GM23338 (cell line): ENCODE results near the gene THBS4. TPM values are rescaled to one million over a fixed set of nuclear protein-coding genes. Genes with fewer than 3 reads are reported as not detected.
A peak's percentile ranks its signal among the peaks of the same experiment; 100 is the strongest.

Experiments
- ATAC-seq: fragments of 200-7000 bp; cut with Tn5 transposase; 3 replicates; pipeline ENCODE4 v1.9.1; 2020
- DNase-seq: peaks from one replicate; pipeline ENCODE4 v3.0.0-alpha.2; 2015; ENCODE audit warnings: low spot score
- H2AFZ ChIP-seq: fragments of 200-600 bp; sonication (generic); 2 replicates; pipeline ENCODE4 v1.8.0; 2016; ENCODE audit warnings: antibody characterized with exemption, mild to moderate bottlenecking, moderate library complexity
- H3F3A ChIP-seq: fragments of 200-600 bp; sonication (generic); replicated peaks from 2 replicates; pipeline ENCODE4 v1.8.0; 2017; ENCODE audit warnings: antibody characterized with exemption, mixed run types, low read depth
- H3K27ac ChIP-seq: fragments of 200-600 bp; sonication (generic); 2 replicates; pipeline ENCODE4 v1.6.1; 2016; ENCODE audit warnings: low read depth
- H3K27me3 ChIP-seq: fragments of 200-600 bp; sonication (generic); 2 replicates; pipeline ENCODE4 v1.8.0; 2016; ENCODE audit warnings: mild to moderate bottlenecking, mixed run types, moderate library complexity; ENCODE audit not compliant: insufficient read depth
- H3K36me3 ChIP-seq: fragments of 200-600 bp; sonication (generic); 2 replicates; pipeline ENCODE4 v1.8.0; 2016; ENCODE audit warnings: mild to moderate bottlenecking; ENCODE audit not compliant: insufficient read depth
- H3K4me1 ChIP-seq: fragments of 200-600 bp; sonication (generic); 2 replicates; pipeline ENCODE4 v1.8.0; 2016; ENCODE audit warnings: mild to moderate bottlenecking, moderate library complexity; ENCODE audit not compliant: insufficient read depth
- H3K4me2 ChIP-seq: fragments of 200-600 bp; sonication (generic); 2 replicates; pipeline ENCODE4 v1.7.1; 2017; ENCODE audit warnings: mixed run types
- H3K4me3 ChIP-seq: fragments of 200-600 bp; sonication (generic); 2 replicates; pipeline ENCODE4 v1.6.1; 2016; ENCODE audit warnings: mixed run types
- H3K79me2 ChIP-seq: fragments of 200-600 bp; sonication (generic); replicated peaks from 2 replicates; pipeline ENCODE4 v1.8.0; 2017; ENCODE audit warnings: mild to moderate bottlenecking; ENCODE audit not compliant: insufficient read depth
- H3K9me2 ChIP-seq: fragments of 200-600 bp; sonication (generic); 2 replicates; pipeline ENCODE4 v1.8.0; 2017; ENCODE audit not compliant: insufficient read depth
- H4K20me1 ChIP-seq: fragments of 200-600 bp; sonication (generic); replicated peaks from 2 replicates; pipeline ENCODE4 v1.8.0; 2017; ENCODE audit warnings: mild to moderate bottlenecking; ENCODE audit not compliant: insufficient read depth
- H3K27ac Mint-ChIP-seq: 2 replicates; pipeline ENCODE4 v1.8.0; 2020; ENCODE audit warnings: inconsistent platforms, mild to moderate bottlenecking, moderate library complexity, mixed read lengths
- H3K27me3 Mint-ChIP-seq: 3 replicates; pipeline ENCODE4 v1.8.0; 2022; ENCODE audit warnings: low read depth, mild to moderate bottlenecking, moderate library complexity, mixed read lengths, inconsistent platforms; ENCODE audit not compliant: insufficient read depth, poor library complexity
- H3K36me3 Mint-ChIP-seq: 3 replicates; pipeline ENCODE4 v1.8.0; 2021; ENCODE audit warnings: low read depth, mild to moderate bottlenecking, inconsistent platforms, moderate library complexity, mixed read lengths
- H3K4me1 Mint-ChIP-seq: 3 replicates; pipeline ENCODE4 v1.8.0; 2020; ENCODE audit warnings: mild to moderate bottlenecking, inconsistent platforms, mixed read lengths
- H3K4me3 Mint-ChIP-seq: 3 replicates; pipeline ENCODE4 v1.8.0; 2021; ENCODE audit warnings: moderate library complexity, mild to moderate bottlenecking, inconsistent platforms, mixed read lengths
- H3K9me3 Mint-ChIP-seq: 3 replicates; pipeline ENCODE4 v1.8.0; 2020; ENCODE audit warnings: moderate library complexity, mild to moderate bottlenecking, inconsistent platforms, mixed read lengths
- CREB1 ChIP-seq: fragments of 250-450 bp; sonication (Bioruptor Pico); IDR thresholded peaks from 2 replicates; pipeline ENCODE4 v1.5.0; 2020; ENCODE audit warnings: low read depth, mild to moderate bottlenecking, moderate library complexity
- CTCF ChIP-seq, 2 experiments: fragments of 200-600 bp in 1 of 2; sonication (generic) in 1 of 2; conservative IDR thresholded peaks; 2 replicates each; pipeline versions ENCODE4 v1.5.1 to v1.6.1; 2016 to 2017; ENCODE audit warnings: antibody characterized with exemption in 2 of 2, low read depth in 2 of 2, mild to moderate bottlenecking in 2 of 2, moderate library complexity in 1 of 2
- ETS1 ChIP-seq: IDR thresholded peaks from 2 replicates; pipeline ENCODE4 v1.6.1; 2016; ENCODE audit warnings: antibody characterized with exemption
- EZH2 ChIP-seq: fragments of 200-600 bp; sonication (generic); IDR thresholded peaks from one replicate; pipeline ENCODE4 v1.8.0; 2017; ENCODE audit warnings: antibody characterized with exemption, mild to moderate bottlenecking, low read depth; ENCODE audit not compliant: unreplicated experiment
- EZH2phosphoT487 ChIP-seq: fragments of 200-600 bp; sonication (generic); IDR thresholded peaks from one replicate; pipeline ENCODE4 v1.8.1; 2018; ENCODE audit warnings: antibody characterized with exemption; ENCODE audit not compliant: unreplicated experiment
- JUNB ChIP-seq: IDR thresholded peaks from one replicate; pipeline ENCODE4 v1.6.1; 2016; ENCODE audit warnings: antibody characterized with exemption; ENCODE audit not compliant: unreplicated experiment
- NANOG ChIP-seq: IDR thresholded peaks from 2 replicates; pipeline ENCODE4 v1.6.1; 2016; ENCODE audit warnings: antibody characterized with exemption, borderline replicate concordance
- POLR2AphosphoS5 ChIP-seq: IDR thresholded peaks from 2 replicates; pipeline ENCODE4 v1.6.1; 2016; ENCODE audit warnings: antibody characterized with exemption, low read depth
- REST ChIP-seq: IDR thresholded peaks from one replicate; pipeline ENCODE4 v1.6.1; 2018; ENCODE audit warnings: antibody characterized with exemption; ENCODE audit not compliant: unreplicated experiment
- STAT1 ChIP-seq: IDR thresholded peaks from one replicate; pipeline ENCODE4 v1.6.1; 2016; ENCODE audit warnings: antibody characterized with exemption; ENCODE audit not compliant: unreplicated experiment
- ZNF114 ChIP-seq: fragments of 250-450 bp; sonication (Bioruptor Pico); IDR thresholded peaks from 2 replicates; pipeline ENCODE4 v1.5.0; 2020; ENCODE audit warnings: mild to moderate bottlenecking, moderate library complexity
- ZNF331 ChIP-seq: fragments of 250-450 bp; sonication (Bioruptor Pico); IDR thresholded peaks from 2 replicates; pipeline ENCODE4 v1.5.0; 2020; ENCODE audit warnings: low read depth, mild to moderate bottlenecking, moderate library complexity
- ZNF462 ChIP-seq: fragments of 250-450 bp; sonication (Bioruptor Pico); IDR thresholded peaks from 2 replicates; pipeline ENCODE4 v1.5.0; 2020; ENCODE audit warnings: mild to moderate bottlenecking, moderate library complexity
- polyA plus RNA-seq: library from polyadenylated mRNA; unstranded; fragments of >200 nt; fragmentation: Nextera tagmentation; extraction: Ambion mirVana; gene quantifications from 2 replicates; pipeline ENCODE4 v1.2.1, GENCODE V29; 2016
- total RNA-seq: library from RNA; depleted of rRNA; stranded (reverse); fragments of >200 nt; shearing (Covaris generic); gene quantifications from 2 replicates; pipeline ENCODE4 v1.2.3, GENCODE V29; 2014

Gene THBS4
- total and polyA plus RNA-seq, 2 experiments from 2014 or later = 14.0 to 23.2 TPM

- H3F3A ChIP-seq = no peaks in the 10 kb centered on the region
- peak; percentile 91 for ATAC-seq
- peaks cover 29% of the 10 kb centered on the region for H3K4me1 Mint-ChIP-seq
- H3K27ac ChIP-seq = peak overlapping the region; percentile 67
- peaks cover 25% of the 10 kb centered on the region; the same call in 1 of the 2 replicates for H3K4me1 ChIP-seq
- H2AFZ ChIP-seq = peak overlapping the region; percentile 28; the same call in 1 of the 2 replicates
- H4K20me1 ChIP-seq = no peaks in the 10 kb centered on the region
- H3K36me3 Mint-ChIP-seq = 0 out of 3 replicates have a peak, but pooled peaks cover 8% of the 10 kb centered on the region
- no peak overlapping the region for H3K4me3 Mint-ChIP-seq
- H3K36me3 ChIP-seq = no peaks in the 10 kb centered on the region
- H3K27me3 ChIP-seq = no peaks in the 10 kb centered on the region
- TF ChIP-seq EZH2 = no peak
- TF ChIP-seq REST = no peak
- no peak for TF ChIP-seq ETS1
- no peak for TF ChIP-seq CTCF (conservative IDR thresholded peaks at IDR 0.05; ENCODE audit: low read depth in 2 of 2)
- TF ChIP-seq JUNB = no peak
- TF ChIP-seq ZNF114 (CRISPR knock-in tag) = no peak
- TF ChIP-seq POLR2AphosphoS5 = no peak
- no peak for TF ChIP-seq ZNF462 (CRISPR knock-in tag)
- TF ChIP-seq CREB1 = no peak
- no peak for TF ChIP-seq STAT1
- TF ChIP-seq EZH2phosphoT487 = no peak
- TF ChIP-seq ZNF331 (CRISPR knock-in tag) = no peak
- TF ChIP-seq NANOG = no peak
- no peak overlapping the region for H3K4me3 ChIP-seq
- peak; percentile 74 for DNase-seq
- H3K79me2 ChIP-seq = no peaks in the 10 kb centered on the region
- H3K4me2 ChIP-seq = 0 out of 2 replicates have a peak overlapping the region, but pooled peaks have one; percentile 28
- no peaks in the 10 kb centered on the region for H3K9me2 ChIP-seq
- H3K9me3 Mint-ChIP-seq = no peaks in the 10 kb centered on the region; the same call in 2 of the 3 replicates
- peak overlapping the region; percentile 74; the same call in 1 of the 2 replicates for H3K27ac Mint-ChIP-seq
- peaks cover 15% of the 10 kb centered on the region for H3K27me3 Mint-ChIP-seq
Observed at GRCh38 chr5:80097451-80097850, 62.3 kb downstream of the THBS4 start.
